ENCODE data around the gene AKR7A2. TPM values are rescaled to one million over a fixed set of nuclear protein-coding genes. Genes with fewer than 3 reads are reported as not detected.

The AKR7A2 gene
- total and polyA plus RNA-seq, 2 experiments from 2014 or later, result 20.8 to 53.6 TPM

- DNase-seq (ENCODE audit: low spot score), result no peak
- Histone ChIP-seq H3F3A (replicated peaks; ENCODE audit: low read depth) (0 out of 2 replicates have a peak, but pooled peaks cover 11% of the 10 kb centered on the region), H2AFZ (no peak overlapping the region), H3K4me3 (no peak overlapping the region), H3K79me2 (replicated peaks; ENCODE audit: insufficient read depth) (peaks cover 7% of the 10 kb centered on the region; the same call in 1 of the 2 replicates), H3K27me3 (ENCODE audit: insufficient read depth) (no peaks in the 10 kb centered on the region), H3K4me1 (ENCODE audit: insufficient read depth) (peaks cover 16% of the 10 kb centered on the region), H3K36me3 (ENCODE audit: insufficient read depth) (0 out of 2 replicates have a peak, but pooled peaks cover 5% of the 10 kb centered on the region), H3K4me2 (no peak overlapping the region), H3K27ac (ENCODE audit: low read depth) (no peak overlapping the region), H4K20me1 (replicated peaks; ENCODE audit: insufficient read depth) (peaks cover 19% of the 10 kb centered on the region), H3K9me2 (ENCODE audit: insufficient read depth) (no peaks in the 10 kb centered on the region)
- no peak for ATAC-seq
- H3K9me3 Mint-ChIP-seq, result no peaks in the 10 kb centered on the region
- H3K4me3 Mint-ChIP-seq, result no peak overlapping the region
- H3K27ac Mint-ChIP-seq, result peak overlapping the region; percentile 52; the same call in 1 of the 2 replicates
- H3K27me3 Mint-ChIP-seq (ENCODE audit: insufficient read depth, low read depth, poor library complexity), result peaks cover 22% of the 10 kb centered on the region
- peaks cover 51% of the 10 kb centered on the region for H3K36me3 Mint-ChIP-seq (ENCODE audit: low read depth)
- no peak for TF ChIP-seq REST (IDR thresholded peaks at IDR 0.05; ENCODE audit: unreplicated experiment)
- TF ChIP-seq ETS1 (IDR thresholded peaks at IDR 0.05), result no peak
- TF ChIP-seq CREB1 (CRISPR knock-in tag; IDR thresholded peaks at IDR 0.05; ENCODE audit: low read depth), result no peak
- no peak for TF ChIP-seq ZNF331 (CRISPR knock-in tag; IDR thresholded peaks at IDR 0.05; ENCODE audit: low read depth)
- TF ChIP-seq POLR2AphosphoS5 (IDR thresholded peaks at IDR 0.05; ENCODE audit: low read depth), result no peak
- no peak for TF ChIP-seq ZNF114 (CRISPR knock-in tag; IDR thresholded peaks at IDR 0.05)
- TF ChIP-seq ZNF462 (CRISPR knock-in tag; IDR thresholded peaks at IDR 0.05), result no peak
- no peak for TF ChIP-seq NANOG (IDR thresholded peaks at IDR 0.05; ENCODE audit: borderline replicate concordance)
- no peak for TF ChIP-seq EZH2phosphoT487 (IDR thresholded peaks at IDR 0.05; ENCODE audit: unreplicated experiment)
- TF ChIP-seq CTCF (conservative IDR thresholded peaks at IDR 0.05; ENCODE audit: low read depth in 2 of 2), result no peak
- TF ChIP-seq EZH2 (IDR thresholded peaks at IDR 0.05; ENCODE audit: low read depth, unreplicated experiment), result no peak
- TF ChIP-seq JUNB (IDR thresholded peaks at IDR 0.05; ENCODE audit: unreplicated experiment), result no peak
- no peak for TF ChIP-seq STAT1 (IDR thresholded peaks at IDR 0.05; ENCODE audit: unreplicated experiment)
- peaks cover 35% of the 10 kb centered on the region for H3K4me1 Mint-ChIP-seq
Measured at GRCh38 chr1:19351873-19352272, 39.9 kb upstream of the AKR7A2 start.
